Measurements from ENCODE around the gene NKD2.
"Not testable (repeated sequence)": the region's sequence is repeated elsewhere in the genome, so short reads cannot be mapped to it uniquely, and the experiment has no call there.

NKD2 gene

DNA sequence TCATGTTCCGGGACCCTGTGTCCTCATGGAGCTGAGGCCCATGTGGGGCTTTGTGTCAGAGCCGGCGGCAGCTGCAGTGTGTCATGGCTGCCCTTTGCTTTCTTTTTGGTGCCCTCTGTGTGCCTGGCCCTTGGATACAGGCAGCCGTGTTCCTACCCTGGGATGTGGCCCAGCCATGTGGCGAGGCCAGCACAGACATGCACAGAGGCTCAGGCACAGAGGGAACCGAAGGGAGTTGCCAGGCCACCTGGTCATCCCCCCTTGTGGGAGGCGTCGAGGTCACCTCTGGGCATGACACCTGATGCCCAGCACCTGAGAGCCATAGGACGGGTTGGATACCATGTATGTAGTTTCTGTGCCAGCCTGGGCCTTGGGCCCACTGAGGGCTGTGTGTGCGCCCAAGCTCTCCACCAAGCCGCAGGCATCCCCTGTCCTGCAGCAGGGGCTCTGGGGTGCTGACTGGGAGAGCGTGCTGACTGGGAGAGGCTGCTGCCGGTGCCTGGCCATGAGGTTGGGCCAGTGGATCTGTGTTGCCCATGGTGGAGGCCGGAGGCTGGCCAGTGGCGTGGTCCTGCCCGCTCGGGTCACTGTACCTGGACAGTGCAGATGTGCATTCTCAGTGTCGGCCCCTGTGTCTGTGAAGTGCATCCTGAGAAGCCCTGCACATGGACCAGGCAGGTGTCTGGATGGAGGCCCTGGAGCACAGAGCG, 4.8 kb downstream of the NKD2 start:
- no peak for DNase-seq (ENCODE audit: low read depth)

DNA sequence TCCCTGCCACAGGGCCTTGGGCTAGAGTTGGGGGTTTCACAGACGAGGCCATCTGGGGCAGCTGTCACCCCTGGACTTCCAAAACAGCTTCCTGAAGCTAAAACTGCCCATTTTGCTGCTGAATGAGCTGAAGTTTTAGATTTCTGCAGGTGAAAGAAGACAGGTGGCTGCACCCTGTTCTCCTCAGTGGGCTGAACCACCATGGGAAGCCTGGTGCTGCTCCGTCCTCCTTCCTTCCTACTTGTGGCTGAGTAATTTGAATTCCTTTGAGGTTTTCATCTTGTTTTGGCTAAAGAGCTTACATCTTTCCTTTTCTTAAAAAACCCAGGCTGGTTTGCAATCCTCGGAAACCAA, 5.3 kb downstream of the NKD2 start:
- DNase-seq (ENCODE audit: low read depth), result no peak

DNA sequence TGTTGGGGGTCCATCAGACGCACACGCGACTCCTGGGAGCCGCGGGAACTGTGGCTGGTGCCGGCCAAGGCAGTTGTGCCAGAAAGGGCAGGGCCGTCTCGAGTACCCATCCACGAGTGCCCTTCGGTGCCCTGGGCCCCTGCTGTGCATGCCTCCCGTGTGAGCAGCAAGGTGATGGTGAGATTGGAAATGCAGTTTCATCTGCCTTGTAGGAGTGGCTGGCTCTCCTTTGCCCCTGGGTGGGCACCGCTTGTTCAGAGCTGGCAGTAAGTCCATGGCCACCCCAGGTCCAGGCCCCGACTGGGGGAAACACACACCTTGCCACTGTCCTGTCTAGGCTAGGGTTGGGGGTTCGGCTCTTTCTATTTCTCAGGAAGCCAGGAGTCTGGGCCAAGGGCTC, 5.7 kb downstream of the NKD2 start:
- DNase-seq (ENCODE audit: low read depth), result no peak

DNA sequence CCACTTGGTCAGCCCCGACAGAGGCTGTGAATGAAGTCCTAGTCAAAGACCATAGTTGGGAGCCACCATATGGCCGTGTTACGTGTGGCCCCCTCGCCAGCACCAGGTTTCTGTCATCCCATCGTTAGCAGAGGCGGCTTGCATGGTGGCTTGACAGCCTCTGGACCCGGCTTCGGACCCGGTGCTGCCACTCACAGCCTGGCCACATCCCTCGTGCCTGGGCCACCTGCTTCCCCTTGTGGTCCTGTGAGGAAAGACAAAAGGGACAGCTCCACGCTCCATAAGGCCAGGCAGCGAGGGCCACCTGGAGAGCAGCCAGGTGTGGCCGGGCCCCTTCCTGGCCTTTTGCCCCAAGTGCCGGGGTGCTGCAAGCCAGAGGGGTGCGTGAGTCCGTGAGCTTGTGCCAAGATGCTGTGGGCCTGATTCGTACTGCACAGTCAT, 6.2 kb downstream of the NKD2 start:
- no peak for DNase-seq (ENCODE audit: low read depth)

DNA sequence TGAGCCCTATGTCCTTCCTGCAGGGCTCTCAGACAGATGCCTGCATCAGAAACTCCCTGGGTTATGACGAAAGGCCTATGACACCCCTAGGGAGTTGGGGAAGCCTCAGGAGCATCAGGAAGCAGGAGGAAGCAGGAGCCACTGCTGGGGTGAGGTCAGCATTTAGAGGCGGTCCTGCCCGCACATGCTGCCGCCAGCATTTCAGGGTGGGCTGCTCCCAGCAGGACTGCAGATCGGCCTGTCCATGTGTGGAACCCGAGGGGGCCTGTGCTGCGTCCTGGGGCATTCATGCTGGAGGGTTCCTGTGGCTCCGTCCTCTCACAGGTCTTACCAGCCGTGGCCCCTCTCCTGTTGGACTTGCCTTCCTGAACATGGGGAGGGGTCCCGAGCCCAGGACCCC, 6.9 kb downstream of the NKD2 start:
- no peak for DNase-seq (ENCODE audit: low read depth)

DNA sequence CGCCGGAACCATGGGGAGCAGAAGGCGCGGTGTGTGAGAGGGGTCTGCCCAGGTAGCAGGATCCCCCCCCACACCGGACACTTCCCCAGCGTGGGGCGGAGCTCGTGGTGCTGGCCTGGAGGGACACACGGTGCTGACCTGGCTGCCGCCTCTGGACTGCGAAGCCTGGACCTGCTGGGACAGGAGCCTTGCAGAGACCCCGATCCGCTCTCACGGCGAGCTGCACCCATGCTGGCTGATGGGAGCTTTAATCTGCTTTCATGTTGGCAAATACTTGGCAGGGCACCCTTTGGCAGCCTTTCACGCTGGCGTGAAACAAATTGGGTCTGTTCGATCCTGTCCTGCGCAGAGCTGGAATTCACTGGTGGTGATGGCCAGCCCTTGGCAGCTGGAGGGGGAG, 7.4 kb downstream of the NKD2 start:
- no peak for DNase-seq (ENCODE audit: low read depth)

DNA sequence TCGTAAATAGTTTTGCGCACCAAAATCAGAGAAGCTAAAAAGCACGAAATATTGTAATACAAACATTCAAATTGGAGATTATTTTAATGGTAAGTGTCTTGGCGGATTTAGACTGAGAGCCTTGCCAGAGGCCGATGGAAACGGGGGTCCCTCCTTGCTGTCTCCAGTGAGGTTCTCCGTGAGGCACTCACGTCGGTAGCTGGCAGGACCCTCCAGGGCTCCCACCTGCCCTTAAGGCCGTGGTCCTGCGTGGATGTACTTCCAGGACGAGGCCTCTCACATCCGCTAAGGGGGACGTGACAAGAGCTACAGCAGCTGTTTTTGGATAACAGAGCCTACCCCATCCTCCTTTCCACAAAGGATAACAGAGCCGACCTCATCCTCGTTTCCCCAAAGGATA, 7.9 kb downstream of the NKD2 start:
- no peak for DNase-seq (ENCODE audit: low read depth)

DNA sequence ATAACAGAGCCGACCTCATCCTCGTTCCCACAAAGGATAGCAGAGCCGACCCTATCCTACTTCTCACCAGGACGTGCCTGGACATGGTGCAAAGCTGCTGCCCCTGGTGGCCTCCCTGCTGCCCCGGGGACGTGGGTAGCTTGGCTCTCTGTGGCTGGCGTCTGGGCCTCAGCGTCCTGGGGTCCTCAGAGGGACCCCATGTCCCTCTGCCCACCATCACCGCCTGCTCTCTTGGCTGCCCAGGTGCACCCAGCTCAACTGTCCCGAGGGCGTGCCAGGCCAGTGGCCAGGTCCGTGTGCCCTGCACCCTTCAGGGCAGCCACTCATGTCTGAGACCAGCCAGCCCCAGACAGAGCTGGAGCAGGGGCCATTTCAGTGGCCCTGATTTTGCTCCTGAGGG, 8.5 kb downstream of the NKD2 start:
- no peak for DNase-seq (ENCODE audit: low read depth)

DNA sequence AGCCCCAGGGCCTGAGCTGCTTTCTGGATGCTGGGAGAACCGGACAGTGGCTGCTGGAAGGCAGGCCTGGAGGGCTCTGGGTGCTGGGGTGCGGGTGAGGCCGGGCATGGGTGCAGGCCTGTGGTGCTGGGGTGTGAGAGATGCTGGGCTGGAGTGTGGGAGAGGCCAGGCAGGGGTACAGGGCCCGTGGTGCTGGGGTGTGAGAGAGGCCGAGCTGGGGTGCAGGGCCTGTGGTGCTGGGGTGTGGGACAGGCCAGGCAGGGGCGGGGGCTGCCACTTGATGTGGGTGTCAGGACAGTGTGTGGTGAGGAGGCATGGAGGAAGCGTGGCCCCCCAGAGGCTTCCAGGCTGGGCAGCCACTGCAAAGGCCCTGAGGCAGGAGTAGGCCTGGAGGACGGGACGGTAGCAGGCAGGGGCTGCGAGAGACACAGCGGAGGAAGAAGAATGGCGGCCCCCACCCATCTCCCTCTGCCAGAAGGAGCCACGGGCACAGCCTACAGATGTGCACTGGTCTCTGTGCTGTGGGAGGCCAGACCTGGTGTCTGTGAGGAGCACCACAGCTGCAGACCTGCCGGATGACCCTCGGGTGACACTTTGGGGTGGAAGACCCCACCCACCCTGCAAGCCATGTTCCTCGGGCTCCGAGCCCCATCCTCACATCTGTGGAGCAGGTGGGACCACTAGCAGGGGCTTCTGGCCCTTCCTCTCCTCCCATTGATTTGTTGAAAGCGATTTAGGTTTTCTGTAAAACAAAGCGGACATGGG, 9.3 kb downstream of the NKD2 start:
- no peak for DNase-seq (ENCODE audit: low read depth)

DNA sequence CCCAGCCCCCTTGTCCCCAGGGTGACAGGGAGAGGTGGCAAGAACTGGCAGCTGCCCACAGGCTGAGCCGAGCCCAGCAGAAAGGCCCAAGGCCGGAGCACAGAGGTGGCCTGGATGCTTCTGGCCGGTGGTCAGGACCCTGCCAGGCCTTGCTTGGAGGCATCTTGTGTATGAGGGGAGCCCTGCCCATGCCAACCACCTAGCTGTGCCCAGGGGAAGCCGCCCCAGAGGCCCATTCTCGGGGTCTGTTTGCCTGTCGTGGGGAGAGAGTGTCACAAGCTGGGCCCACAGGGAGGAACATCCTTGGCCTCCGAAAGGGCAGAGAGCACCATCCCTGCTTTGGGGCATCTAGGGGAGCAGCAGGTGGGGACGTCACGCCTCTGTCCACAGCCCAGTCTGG, 10.0 kb downstream of the NKD2 start:
- no peak for DNase-seq (ENCODE audit: low read depth)

DNA sequence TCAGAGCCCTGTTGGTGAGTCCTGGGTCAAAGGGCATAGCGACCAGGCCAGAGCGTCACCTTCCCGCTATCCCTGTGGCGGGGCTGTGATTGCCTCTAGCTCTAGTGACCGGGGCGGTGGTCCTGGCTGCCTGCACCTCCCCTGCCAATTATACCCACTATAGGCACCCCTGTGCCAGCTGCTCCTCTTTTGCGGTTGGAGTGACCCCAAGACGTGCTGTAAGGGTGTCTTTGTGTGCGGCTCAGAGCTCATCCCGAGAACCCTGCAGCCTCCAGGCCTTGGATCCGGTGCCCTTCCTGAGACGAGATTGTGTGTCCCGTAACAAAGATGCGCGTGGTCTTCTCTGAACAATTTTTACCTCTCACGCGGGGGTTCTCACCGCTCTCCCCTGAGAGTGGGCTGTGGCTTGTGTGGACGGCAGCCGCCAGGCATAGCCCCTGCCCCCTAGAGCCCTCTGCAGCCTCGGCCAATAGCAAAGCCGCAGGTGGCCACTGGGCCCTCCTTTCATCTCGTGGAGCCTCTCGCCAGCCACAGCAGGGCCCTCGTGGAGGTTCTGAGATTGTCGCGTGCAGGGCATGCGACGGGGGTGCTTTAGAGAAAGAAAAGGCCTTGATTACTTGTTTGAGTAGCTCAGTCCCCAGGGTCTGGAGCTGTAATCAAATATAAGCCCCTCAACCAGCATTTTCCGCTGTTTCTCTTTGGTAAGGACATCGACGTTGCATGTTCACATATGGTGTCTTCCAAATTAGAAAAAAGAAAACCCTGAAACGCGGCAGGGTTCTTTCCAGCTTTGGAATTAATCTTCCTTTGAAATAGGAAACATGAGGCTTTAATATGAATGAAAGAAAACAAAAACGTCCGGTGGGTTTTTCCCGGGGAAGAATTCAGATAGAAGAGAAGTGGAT, 10.7 kb downstream of the NKD2 start:
- DNase-seq (ENCODE audit: low read depth), result no peak

DNA sequence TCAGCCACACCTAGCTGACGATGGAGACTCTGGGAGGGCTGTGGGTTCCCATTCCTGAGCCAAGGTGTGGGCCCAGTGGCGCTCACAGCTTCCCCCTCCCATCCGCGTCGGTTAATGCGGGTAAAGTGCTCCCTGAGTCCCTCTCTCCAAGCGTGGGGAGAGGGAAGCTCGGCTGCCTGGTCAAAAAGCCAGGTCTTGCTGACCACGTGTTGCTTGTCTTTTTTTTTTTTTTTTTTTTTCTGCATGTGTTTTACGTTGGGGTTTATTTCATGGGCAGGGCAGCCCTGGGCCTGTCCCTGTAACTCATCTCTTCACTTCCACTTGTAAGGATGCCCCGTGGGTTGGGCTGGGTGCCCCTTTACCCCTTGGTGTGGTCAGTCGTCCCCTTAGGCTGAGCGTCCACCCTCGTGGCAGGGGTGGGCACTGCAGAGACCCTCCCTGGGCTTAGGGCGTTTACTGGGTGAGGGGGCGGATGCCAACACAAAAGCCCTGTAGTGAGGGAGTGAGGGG, 11.9 kb downstream of the NKD2 start:
- no peak for DNase-seq (ENCODE audit: low read depth)

DNA sequence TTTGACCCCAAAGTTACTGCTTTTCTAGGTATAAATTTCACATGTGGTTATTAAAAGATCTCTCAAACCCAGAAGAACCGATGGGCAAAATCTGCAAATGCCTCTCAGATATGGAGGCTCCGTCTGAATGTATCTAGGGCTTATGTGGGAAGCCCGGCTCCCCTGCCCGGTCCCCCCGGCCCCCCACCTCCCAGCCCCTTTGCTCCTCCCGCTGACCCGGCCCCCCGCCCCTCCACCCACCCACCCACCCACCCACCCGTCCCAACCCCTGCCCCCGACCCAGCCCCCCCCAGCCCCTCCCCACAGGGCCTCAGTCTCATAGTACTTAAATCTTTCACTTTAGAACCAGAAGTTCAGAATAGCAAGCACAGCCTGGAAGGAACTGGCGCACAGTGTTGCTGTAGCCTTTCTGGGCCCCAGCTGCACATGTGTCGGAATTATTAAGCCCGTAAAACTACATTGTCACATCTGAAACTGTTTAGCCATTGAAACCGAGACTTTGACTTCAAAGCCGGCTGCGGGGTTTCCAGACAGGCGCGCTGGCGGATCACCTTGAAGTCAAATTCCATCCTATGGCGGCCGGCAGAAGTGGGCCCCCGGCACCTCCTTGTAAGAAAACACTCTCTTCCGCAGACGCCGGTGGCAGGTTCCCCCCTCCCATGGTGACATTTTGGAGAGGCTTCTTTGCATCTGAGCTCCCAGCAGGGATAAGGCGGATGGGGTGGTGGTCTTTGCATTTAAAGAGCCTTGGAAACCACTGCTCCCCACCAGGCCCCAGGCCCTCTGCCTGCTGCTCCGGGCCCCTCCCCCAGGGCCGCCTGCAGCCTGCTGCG, 12.8 kb downstream of the NKD2 start:
- no peak for DNase-seq (ENCODE audit: low read depth)

DNA sequence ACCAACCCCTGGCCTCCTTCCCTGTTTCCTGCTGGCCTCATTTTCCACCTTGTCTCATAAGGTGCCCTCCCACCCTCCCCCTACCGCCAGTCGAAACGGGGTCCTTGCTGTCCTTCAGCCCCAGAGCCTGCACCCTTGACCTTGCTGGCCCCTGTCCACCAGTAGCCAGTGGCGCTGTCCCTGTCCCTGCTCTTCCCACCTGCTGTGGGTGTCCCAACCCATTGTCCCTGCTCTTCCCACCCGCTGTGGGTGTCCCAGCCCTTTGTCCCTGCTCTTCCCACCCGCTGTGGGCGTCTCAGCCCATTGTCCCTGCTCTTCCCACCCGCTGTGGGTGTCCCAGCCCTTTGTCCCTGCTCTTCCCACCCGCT, 13.4 kb downstream of the NKD2 start:
- DNase-seq (ENCODE audit: low read depth), result not testable (repeated sequence)

DNA sequence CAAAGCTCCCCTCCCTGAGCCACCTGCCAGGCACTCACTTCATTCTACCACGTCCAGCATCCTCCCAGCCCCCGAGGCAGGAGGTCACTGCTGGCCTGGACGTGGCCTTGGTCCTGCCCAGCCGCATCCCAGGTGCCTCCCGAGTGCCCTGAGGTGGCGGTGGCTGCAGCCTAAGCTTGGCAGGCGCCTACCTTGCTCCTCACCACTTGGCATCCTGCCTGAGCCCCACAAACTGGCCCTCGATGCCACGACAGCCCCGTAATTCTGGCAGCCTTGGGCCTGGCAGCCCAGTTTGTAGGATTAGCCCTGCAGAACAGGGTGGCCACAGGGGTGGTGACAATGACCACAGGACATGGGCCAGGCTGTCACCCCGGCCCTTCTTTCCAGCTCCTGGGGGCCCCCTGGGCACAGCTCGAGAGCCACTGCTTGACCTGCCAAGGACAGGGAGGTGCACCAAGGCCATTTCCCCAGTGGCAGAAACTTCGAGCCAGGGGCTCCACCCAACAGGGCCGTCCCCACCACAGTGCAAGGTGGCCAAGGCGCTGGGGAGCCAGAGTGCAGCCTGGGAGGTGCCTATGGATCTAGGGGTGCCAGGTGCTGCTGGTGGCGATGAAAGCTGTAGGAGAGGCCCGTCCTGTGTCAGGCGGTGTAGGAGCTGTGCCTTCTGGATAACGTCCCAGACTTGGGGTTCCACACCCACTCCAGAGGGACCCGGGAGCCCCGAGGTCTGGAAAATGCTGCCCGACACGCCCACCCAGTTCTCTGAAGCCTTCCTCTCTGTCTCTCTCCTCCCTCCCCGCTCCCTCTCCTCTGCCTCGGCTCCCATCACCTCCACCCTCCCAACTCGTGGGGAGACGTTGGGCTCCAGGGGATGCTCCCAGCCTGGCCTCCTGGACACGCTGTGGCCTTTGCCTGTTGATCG, 18.4 kb downstream of the NKD2 start:
- no peak for DNase-seq (ENCODE audit: low read depth)

DNA sequence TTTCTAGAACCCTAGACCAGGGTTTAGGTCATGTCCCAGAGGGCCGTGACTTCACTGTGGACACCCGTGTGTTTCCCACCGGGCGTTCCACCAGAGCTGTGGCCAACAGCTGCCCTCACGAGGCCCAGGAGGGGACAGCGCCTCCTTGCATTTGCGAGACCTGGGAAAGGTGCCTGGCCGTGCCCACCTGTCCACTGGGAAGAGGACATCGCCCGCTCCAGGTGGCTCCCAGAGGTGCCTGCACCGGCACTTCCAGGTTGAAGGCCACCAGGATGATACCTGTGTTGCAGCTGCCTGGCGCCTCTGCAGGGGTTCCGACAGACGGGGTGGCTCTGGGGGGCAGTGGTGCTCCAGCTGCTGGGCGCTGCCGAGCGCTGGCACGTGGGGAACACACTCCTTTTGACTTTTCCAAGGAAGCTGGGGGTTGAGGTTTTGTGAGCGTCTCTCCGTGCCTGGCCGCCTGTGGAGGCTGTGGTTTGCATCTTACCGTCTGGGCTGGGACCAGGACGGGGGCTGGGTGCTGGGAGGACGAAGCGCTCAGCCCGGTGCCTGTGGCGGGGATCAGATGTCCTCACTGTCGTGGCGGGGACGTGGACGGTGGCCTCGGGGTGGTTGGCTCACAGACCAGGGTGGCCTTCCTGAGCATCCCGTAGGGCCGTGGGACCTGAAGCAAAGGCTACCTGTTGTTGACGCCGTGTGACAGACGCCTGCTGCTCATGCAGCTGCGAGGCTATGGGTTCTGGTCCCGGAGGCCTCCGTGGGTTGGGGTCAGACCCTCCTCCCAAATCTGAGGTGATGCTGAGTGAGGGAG, 19.2 kb downstream of the NKD2 start:
- DNase-seq (ENCODE audit: low read depth), result no peak

DNA sequence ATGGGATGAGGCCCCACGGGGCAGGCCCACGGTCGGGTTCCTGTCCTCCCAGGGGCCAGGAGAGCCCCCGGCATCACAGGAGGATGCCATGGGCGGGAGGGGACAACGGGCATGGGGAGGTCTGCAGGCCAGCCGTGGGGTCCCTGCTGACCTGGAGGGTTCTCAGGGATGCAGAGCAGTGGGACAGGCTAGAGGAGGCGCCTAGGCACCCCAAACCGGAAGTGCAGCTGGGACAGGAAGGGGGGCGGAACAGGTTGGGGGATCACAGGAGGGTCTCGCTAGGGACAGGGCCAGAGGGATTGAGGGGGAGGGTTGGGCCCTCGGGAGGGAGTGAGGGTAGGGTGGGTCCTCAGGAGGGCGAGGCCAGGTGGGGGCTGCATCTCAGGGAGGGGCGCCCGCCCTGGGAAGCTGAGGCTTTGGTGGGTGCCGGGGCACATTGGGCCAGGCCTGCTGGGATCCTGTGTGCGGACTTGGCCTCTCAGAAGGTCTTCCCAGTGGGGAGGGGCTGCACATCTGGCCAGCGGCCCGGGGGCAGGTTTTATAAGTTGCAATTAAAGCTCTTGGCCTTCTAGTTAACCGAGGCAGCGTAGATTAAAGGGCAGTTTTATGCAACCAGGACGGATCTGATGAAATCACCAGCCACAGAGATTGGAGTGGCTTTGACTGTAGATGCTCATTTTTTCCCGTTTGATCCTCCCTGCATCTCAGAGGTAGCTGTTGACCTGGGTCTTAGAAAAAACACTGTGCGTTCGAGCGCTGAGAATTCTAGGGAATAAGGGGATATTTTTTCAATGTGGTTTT, 20.1 kb downstream of the NKD2 start:
- DNase-seq (ENCODE audit: low read depth), result no peak

DNA sequence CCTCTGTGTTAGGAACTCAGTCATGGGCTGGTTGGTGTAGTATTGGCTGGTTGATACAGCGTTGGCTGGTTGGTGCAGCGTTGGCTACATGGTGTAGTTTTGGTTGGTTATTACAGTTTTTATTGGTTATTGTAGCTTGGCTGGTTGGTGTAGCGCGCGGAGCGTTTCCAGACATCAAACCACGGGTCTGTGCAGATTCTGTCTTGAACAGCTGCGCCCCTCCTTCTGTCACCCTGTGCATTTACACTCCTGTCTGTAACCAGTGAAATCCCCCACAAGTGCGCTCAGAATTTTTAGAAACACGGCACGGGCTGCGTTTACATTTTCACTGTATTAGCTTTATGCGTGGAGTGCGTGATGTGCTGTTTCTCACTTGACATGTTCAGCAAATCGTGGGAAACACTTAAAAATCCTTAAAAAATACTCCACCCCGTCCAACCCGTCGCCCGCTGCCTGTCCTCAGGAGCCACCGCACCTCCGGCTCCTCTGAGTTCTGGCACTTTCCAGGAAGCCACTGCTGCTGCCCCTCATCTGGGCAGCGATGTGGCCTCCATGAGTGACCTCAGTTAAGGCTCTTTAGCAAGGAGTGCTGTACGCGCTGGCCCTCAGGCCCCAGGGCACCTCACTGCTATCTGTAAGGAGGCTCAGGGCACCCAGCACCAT, 20.8 kb downstream of the NKD2 start:
- DNase-seq (ENCODE audit: low read depth), result no peak
